ENCODE results near the gene PDLIM4.

Gene PDLIM4

DNA sequence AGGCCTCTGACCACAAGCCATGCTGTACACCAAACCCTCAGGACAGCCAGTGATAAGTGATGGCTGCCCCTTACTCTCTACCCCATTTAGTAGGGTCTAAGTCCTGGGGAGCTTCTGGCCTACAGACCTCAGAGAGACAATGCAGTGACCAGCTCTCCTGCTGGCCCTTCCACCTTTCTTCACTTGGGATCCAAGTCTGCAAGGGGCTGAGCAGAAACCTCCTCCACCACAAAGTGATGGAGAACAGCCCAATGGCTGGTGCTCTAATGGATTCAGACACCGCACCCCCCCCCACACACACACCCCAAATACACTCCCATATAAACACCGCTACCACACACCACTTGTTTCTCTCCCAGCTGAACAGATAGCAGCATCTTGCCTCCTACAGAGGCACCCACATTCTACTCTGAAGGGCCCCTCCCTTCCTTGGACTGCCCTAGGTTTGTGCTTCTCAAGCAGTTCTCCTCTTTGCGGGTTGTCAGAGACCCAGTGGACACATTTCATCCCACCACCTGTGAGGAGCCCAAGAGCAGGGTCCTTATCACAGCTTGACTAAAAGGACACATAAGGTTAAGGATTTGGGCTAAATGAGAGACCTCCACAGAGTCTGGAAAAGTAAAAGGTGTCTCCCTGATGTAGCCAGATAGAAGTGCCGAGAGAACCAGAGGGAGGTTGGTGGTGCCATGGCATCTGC is 1.3 kb upstream of the PDLIM4 start:
- H3K4me3 ChIP-seq (ENCODE audit: low read depth, low read length) = no peak overlapping the region
- TF ChIP-seq, protein P1, sequence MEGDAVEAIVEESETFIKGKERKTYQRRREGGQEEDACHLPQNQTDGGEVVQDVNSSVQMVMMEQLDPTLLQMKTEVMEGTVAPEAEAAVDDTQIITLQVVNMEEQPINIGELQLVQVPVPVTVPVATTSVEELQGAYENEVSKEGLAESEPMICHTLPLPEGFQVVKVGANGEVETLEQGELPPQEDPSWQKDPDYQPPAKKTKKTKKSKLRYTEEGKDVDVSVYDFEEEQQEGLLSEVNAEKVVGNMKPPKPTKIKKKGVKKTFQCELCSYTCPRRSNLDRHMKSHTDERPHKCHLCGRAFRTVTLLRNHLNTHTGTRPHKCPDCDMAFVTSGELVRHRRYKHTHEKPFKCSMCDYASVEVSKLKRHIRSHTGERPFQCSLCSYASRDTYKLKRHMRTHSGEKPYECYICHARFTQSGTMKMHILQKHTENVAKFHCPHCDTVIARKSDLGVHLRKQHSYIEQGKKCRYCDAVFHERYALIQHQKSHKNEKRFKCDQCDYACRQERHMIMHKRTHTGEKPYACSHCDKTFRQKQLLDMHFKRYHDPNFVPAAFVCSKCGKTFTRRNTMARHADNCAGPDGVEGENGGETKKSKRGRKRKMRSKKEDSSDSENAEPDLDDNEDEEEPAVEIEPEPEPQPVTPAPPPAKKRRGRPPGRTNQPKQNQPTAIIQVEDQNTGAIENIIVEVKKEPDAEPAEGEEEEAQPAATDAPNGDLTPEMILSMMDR (IDR thresholded peaks at IDR 0.05; ENCODE audit: low read depth, low read length) = no peak
- TF ChIP-seq POLR2A (IDR thresholded peaks at IDR 0.05; ENCODE audit: extremely low read depth, insufficient read length) (no peak), MYC (IDR thresholded peaks at IDR 0.05; ENCODE audit: low read depth, low read length) (no peak)
- TF ChIP-seq, protein P2, sequence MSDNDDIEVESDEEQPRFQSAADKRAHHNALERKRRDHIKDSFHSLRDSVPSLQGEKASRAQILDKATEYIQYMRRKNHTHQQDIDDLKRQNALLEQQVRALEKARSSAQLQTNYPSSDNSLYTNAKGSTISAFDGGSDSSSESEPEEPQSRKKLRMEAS (IDR thresholded peaks at IDR 0.05; ENCODE audit: low read depth, low read length) = no peak
- DNase-seq (ENCODE audit: low read depth) = no peak

DNA sequence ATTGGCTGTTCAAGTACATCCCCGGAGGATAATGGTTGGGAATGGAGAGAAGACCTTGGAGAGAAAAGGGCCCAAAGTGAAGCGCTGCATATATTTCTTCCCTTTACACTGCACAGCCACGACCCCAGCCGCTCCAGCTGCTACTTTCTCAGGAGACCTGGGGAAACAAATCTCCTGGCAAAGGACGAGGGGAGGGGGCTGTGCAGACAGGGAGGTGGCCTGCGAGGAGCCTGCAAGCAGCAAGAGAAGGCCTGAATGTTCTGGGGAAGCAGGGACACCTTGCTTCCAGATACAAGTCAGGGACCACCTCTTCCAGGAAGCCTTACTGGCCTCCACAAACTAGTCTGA is 739 bp upstream of the PDLIM4 start:
- H3K4me3 ChIP-seq (ENCODE audit: low read depth, low read length) = no peak overlapping the region
- no peak for TF ChIP-seq POLR2A (IDR thresholded peaks at IDR 0.05; ENCODE audit: extremely low read depth, insufficient read length)
- TF ChIP-seq MYC (IDR thresholded peaks at IDR 0.05; ENCODE audit: low read depth, low read length) = no peak
- TF ChIP-seq, protein P2 (IDR thresholded peaks at IDR 0.05; ENCODE audit: low read depth, low read length) = no peak
- DNase-seq (ENCODE audit: low read depth) = no peak

DNA sequence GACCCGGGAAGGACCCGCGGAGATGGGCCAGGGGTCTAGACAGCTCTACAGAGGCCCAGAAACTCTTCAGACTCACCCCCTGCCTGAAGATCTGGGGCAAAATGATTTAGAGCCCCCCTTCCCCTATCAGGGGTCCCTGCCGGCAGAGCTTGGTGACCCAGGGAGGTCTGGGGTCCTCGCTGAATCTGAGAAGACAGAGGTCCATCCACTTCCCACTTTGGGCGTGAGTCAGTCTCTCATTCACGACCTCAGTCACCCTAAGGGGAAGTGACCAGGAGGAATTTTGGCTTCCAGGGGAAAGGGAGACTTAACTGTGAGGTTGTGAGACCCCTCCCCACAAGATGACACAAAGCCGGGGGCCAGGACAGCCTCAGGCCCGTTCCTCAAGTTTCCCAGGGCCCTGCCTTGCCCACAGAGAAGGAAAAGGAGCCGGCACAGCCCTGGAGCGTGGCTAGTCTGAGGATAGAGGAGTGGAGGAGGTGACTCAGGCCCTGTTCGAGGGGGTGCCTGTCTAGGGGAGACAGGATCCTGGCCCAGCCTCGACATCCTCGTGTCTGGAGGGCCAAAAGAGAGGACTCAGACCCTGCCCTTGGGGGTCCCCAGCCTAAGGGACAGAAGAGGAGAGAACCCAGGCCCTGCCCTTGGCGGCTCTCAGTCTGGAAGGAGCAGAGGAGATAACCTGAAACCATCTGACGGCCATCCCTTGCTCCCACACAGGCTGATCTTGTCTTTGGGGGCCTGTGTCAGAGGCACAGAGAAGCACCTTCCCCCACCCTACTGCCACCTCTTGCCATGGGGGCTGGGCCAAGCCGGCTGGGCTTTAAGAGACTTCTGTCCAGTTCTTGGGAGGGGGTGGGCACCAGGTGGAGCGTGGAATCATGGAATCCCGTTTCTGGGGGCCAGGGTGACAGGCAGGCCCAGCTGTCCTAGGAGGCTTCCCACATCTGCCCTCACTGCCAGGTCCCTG is 889 bp downstream of the PDLIM4 start:
- DNase-seq (ENCODE audit: low read depth) = no peak
- TF ChIP-seq, protein P1 (IDR thresholded peaks at IDR 0.05; ENCODE audit: low read depth, low read length) = no peak
- TF ChIP-seq, protein P2 (IDR thresholded peaks at IDR 0.05; ENCODE audit: low read depth, low read length) = no peak
- TF ChIP-seq POLR2A (IDR thresholded peaks at IDR 0.05; ENCODE audit: extremely low read depth, insufficient read length) = no peak
- TF ChIP-seq MYC (IDR thresholded peaks at IDR 0.05; ENCODE audit: low read depth, low read length) = no peak
- H3K4me3 ChIP-seq (ENCODE audit: low read depth, low read length) = no peak overlapping the region

DNA sequence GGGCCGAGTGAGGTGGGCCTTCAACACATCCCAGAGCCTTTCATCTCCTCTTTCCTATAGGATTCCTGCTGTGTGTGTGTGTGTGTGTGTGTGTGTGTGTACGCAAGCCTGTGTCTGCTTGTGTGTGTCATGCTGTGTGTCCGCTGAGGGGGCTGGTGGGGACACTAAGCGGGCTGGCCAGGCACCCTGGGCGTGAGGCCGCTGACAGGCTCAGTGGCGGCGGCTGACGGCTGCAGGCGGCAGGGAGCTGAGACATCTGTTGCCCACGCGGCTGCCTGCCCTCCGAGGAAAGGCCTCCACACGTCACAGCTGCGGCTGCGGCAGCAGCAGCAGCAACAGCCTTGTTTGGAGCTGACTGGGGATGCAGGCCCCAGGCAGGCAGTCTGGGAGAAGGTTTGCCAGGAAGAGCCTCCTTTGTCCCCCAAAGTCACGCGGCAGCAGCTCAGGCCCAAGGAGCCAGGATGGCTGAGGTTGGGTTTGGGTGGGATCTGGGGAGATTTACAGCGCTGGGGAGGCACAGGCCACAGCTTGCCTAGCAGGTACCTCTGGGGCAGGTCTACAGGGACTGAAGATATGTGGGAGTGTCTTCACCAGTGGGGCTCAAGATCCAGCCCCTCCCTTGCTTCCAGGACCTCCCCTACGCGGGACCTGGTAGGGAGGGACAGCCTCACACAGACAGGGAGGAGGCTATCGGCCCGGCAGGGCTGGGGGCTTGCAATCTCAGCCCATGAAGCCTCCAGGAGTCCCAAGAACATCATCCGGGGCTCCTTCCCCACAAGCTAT is 1.8 kb downstream of the PDLIM4 start:
- no peak overlapping the region for H3K4me3 ChIP-seq (ENCODE audit: low read depth, low read length)
- no peak for DNase-seq (ENCODE audit: low read depth)
- TF ChIP-seq, protein P2 (IDR thresholded peaks at IDR 0.05; ENCODE audit: low read depth, low read length) = no peak
- TF ChIP-seq, protein P1 (IDR thresholded peaks at IDR 0.05; ENCODE audit: low read depth, low read length) = no peak
- no peak for TF ChIP-seq POLR2A (IDR thresholded peaks at IDR 0.05; ENCODE audit: extremely low read depth, insufficient read length)
- TF ChIP-seq MYC (IDR thresholded peaks at IDR 0.05; ENCODE audit: low read depth, low read length) = no peak

DNA sequence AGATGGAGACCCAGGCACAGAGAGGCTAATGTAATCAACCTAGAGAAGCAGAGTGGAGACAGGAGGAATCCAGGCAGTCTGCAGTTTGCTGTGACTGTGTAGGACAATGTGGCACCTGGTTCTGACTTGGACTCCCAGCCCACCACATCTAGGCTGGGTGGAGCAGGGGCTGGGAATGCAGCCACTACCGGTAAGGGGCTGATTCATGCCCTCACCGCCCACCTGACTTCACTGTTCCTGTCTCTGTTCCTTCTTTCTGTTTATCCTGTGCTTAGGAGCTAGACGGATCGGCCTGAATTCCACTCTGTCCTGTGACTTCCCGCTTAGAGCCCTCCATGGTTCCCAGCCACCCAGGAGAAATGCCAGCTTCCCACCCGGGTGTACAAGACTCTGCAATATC is 2.6 kb downstream of the PDLIM4 start:
- DNase-seq (ENCODE audit: low read depth) = no peak
- TF ChIP-seq, protein P1 (IDR thresholded peaks at IDR 0.05; ENCODE audit: low read depth, low read length) = no peak
- TF ChIP-seq POLR2A (IDR thresholded peaks at IDR 0.05; ENCODE audit: extremely low read depth, insufficient read length) = no peak
- TF ChIP-seq, protein P2 (IDR thresholded peaks at IDR 0.05; ENCODE audit: low read depth, low read length) = no peak
- no peak for TF ChIP-seq MYC (IDR thresholded peaks at IDR 0.05; ENCODE audit: low read depth, low read length)
- H3K4me3 ChIP-seq (ENCODE audit: low read depth, low read length) = no peak overlapping the region
